AG10803 (cell line): ENCODE data around the gene ECI1.
A peak's percentile ranks its signal among the peaks of the same experiment; 100 is the strongest.

ENCODE experiments used
- DNase-seq: peaks from one replicate; pipeline ENCODE4 v3.0.0; 2010; ENCODE audit warnings: low read depth
- H3K4me3 ChIP-seq: 2 replicates; pipeline ENCODE4 v1.5.1; 2011; ENCODE audit warnings: mild to moderate bottlenecking, low read length, control low read depth
- TF ChIP-seq, protein P1 (sequence below): conservative IDR thresholded peaks from 2 replicates; pipeline ENCODE4 v1.5.1; 2011; ENCODE audit warnings: mild to moderate bottlenecking, low read length, control low read depth, inconsistent platforms

ECI1 gene, protein sequence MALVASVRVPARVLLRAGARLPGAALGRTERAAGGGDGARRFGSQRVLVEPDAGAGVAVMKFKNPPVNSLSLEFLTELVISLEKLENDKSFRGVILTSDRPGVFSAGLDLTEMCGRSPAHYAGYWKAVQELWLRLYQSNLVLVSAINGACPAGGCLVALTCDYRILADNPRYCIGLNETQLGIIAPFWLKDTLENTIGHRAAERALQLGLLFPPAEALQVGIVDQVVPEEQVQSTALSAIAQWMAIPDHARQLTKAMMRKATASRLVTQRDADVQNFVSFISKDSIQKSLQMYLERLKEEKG

DNA sequence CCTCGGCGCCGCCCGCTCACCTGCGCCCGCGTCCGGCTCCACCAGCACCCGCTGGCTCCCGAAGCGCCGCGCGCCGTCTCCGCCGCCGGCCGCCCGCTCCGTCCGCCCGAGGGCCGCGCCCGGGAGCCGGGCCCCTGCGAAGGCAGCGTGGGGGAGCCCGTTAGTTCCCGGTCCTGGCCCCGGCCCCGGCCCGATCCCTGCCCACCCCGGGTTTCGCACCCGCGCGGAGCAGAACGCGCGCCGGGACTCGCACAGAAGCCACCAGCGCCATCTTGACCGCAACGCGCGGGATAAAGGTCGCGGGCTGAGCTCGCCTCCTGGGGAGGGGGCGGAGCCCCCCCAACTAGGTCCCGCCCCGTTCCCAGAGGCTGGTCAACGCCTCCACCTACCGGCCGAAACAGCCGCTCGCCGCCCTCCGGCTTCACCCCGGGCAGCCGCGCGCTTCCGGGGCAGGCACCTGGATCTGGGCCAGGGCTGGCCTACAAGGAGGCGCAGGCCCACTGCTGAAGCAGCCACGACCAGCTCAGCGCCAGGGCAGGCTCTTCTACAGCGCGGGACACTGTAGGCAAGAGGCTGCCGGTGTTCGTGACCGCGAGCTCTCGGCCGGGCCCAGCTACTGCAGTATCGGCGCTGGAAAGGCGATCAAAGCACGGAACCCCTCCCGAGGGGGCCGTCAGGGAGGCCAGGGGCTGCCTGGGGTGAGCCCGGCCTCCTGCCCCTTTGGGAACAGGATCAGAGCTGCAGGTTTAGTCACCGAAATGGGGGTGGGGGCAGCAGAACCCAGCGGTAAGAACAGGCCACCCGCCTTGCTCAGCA is at the start of gene ECI1:
Gene ECI1, minus strand, starts transcription at position 292 of the 816 bp plus-strand sequence. Its CDS starts 21 bp downstream, at position 271.
- DNase-seq = peak; percentile 94
- TF ChIP-seq, protein P1, sequence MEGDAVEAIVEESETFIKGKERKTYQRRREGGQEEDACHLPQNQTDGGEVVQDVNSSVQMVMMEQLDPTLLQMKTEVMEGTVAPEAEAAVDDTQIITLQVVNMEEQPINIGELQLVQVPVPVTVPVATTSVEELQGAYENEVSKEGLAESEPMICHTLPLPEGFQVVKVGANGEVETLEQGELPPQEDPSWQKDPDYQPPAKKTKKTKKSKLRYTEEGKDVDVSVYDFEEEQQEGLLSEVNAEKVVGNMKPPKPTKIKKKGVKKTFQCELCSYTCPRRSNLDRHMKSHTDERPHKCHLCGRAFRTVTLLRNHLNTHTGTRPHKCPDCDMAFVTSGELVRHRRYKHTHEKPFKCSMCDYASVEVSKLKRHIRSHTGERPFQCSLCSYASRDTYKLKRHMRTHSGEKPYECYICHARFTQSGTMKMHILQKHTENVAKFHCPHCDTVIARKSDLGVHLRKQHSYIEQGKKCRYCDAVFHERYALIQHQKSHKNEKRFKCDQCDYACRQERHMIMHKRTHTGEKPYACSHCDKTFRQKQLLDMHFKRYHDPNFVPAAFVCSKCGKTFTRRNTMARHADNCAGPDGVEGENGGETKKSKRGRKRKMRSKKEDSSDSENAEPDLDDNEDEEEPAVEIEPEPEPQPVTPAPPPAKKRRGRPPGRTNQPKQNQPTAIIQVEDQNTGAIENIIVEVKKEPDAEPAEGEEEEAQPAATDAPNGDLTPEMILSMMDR = peak; percentile 54
- H3K4me3 ChIP-seq = peak within 1 kb of the TSS; percentile 73

DNA sequence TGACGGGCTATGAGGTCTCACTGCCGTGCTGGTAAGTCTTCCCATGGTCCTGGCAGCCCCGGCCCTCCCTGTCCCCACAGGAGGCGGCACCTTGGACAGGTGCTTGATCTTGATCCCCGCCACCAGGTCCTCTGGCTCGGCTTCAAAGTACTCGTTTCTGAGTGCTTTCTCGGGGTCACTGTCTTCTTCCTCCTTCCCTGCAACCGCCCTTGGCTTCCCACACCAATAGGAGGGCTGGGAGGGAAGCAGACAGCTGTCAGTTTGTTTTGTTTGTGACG is 48.5 kb upstream of the ECI1 start:
- TF ChIP-seq, protein P1 = no peak
- DNase-seq = no peak
- H3K4me3 ChIP-seq = no peak overlapping the region

DNA sequence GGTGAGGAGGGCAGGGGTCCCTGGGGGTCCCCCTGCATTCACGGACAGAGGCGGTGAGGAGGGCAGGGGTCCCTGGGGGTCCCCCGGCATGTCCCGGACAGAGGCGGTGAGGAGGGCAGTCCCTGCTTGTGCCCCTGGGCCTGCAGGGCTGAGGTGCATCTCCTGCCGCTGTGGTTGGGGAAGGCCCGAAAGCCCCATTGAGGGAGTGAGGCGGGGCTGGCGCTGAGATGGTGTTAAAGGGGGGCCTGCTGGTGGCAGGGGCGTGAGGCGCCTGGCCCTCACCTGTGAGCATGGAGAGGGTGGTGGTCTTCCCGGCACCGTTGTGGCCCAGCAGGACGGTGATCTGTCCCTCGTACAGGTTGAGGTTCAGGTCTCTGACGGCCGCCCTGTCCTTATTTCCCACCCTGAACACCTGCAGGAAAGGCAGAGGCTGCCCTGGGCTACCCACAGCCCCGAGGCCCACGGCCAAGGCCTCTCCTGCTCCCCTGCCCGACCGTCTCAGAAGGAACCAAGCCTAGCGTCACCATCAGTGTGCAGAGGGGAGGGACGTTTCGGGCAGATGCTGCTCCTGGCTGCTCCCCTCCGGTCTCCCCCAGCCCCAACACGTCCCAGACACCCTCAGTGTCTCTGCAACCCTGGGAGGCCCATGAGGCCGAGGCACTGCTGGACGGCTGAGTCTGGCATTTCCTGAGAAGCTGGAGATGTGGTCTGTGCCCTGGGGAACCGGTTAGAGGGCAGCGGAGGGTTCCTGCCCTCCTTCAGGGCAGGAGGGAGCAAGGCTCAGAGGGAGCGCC is 47.9 kb upstream of the ECI1 start:
- no peak overlapping the region for H3K4me3 ChIP-seq
- TF ChIP-seq, protein P1 = no peak
- no peak for DNase-seq

DNA sequence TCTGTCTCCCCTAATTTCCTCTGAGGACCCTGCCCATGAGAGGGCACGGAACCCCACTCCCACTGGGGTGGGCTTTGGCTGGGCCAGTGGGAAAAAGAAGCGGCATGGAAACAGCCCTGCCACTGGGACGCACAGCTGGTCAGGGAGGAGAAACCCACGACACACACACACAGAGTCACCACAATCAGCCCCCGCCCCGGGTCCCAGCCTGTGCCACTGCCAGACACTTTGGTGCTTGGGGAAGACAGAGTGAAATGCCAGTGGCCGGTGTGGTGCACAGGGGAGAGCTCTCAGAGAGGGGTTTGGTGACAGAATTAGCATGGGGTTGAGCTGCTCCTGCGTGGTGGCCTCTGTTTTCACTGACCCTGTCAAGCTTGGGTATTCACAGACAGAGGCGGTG is 47.2 kb upstream of the ECI1 start:
- no peak for DNase-seq
- TF ChIP-seq, protein P1 = no peak
- H3K4me3 ChIP-seq = no peak overlapping the region

DNA sequence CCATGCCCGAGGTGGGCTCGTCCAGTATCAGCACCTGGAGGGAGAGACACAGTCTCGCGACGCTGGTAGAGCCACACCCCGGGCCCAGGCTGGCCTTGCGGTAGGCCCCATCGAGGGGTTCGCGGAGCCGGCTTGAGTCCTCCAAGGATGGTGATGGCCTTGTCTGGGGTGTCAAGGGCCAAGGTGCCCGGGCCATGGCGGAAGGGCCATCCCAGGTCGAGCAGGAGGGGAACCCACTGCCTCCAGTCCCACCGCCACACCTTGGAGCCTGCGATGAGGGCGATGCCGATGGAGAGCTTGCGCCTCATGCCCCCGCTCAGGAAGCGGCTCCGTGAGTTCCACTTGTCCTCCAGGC is 46.1 kb upstream of the ECI1 start:
- no peak for DNase-seq

DNA sequence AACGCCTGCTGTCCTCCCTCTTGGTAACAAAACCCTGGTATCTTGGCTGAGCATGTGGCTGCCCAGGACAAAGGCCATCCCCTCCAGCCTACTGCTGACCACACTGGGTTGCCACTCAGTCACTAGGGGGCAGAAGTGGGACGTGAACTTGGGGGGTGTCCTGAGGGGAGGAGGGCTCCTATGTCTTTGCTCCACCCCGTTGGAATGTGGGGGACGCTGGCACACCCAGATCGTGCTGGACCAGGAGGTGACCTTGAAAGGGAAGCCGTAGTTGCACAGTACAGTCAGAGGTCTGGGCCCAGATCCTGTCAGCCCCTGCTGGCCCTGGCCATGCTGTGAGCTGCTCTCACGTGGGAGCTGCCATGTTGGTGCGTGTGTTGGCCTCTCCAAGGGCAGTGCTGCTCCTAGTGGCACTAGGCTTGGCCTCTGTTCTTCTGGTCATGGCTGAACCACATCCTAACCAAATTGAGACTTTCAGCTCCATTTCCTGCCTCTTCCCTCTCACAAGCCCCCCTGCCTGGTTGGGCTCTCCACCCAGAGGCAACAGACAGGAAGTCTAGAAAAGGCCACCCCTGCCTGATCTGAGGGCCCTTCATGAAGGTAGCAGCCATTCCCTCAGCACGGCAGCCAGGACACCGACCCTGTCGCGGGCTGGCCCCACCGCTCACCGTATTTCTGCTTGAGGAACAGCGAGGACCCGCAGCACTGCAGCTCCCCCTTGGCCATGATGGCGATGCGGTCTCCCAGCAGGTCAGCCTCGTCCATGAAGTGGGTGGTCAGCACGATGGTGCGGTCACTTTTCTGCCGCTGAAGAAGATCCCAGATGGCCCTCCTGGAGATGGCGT is 45.5 kb upstream of the ECI1 start:
- TF ChIP-seq, protein P1 = peak; percentile 54
- DNase-seq = peak; percentile 24
- H3K4me3 ChIP-seq = no peak overlapping the region

More for the DNA sequence above, 46.1 kb upstream of the ECI1 start:
- no peak overlapping the region for H3K4me3 ChIP-seq
- TF ChIP-seq, protein P1 = no peak
